GM12865 (cell line): ENCODE measurements around the gene NRXN2.
"Not testable (repeated sequence)": the region's sequence is repeated elsewhere in the genome, so short reads cannot be mapped to it uniquely, and the experiment has no call there.

Experiments
- DNase-seq: peaks from one replicate; pipeline ENCODE4 v3.0.0; 2010; ENCODE audit warnings: low read depth
- H3K4me3 ChIP-seq: 2 replicates; pipeline ENCODE4 v1.5.1; 2011; ENCODE audit warnings: mild to moderate bottlenecking, low read depth, low read length, control low read depth
- CTCF ChIP-seq: IDR thresholded peaks from 2 replicates; pipeline ENCODE4 v1.5.1; 2011; ENCODE audit warnings: low read length, control low read depth, low read depth, inconsistent platforms; ENCODE audit not compliant: insufficient read depth; ENCODE audit errors: missing control alignments

NRXN2 gene

DNA sequence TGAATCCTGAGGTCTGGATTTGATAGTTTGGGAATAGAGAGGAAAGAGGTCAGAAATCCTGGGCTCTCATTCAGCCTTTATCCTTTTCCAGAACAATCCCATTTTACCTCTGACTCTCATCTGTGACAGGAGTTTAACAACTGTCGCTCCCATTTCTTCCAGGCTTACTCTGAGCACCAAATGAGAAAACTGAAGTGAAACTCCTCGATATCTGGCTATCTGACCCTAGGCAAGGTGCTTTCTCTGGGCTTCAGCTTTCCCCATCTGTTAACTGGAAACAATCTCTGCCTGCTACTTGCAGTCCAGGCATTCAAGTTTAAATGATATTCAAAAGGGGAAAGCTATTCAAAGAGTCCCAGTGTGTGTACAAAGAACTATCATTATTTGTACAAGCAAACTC is 50.1 kb downstream of the NRXN2 start:
- no peak overlapping the region for H3K4me3 ChIP-seq
- DNase-seq, result no peak
- no peak for TF ChIP-seq CTCF

GRCh38 chr11:64670975-64671374 is 52.0 kb downstream of the NRXN2 start:
- no peak for TF ChIP-seq CTCF
- DNase-seq, result no peak
- no peak overlapping the region for H3K4me3 ChIP-seq

- no peak overlapping the region for H3K4me3 ChIP-seq
- DNase-seq, result no peak
- no peak for TF ChIP-seq CTCF
Measured at GRCh38 chr11:64667154-64667745, 55.7 kb downstream of the NRXN2 start.

DNA sequence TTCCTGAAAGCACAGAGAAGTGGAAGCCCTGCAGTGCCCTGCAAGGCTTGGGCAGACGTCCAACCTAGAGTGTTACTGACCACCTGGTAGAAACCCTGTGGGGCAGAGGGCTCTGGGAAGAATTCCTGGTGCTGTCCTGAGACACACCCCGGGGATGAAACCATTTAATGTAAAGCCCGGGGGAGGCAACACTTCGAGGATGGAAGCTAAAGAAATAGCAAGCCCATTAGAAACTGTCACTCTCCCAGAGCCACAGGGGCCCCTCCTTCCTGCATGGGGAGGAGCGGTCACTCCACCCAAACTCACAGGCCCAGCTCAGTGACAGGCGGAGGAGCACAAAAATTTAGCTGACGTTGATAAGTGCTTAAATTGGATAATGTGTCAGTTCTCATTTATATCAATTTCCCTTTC is 57.6 kb downstream of the NRXN2 start:
- no peak for TF ChIP-seq CTCF
- H3K4me3 ChIP-seq, result no peak overlapping the region
- no peak for DNase-seq

- not testable (repeated sequence) for DNase-seq, H3K4me3 ChIP-seq
Measured at GRCh38 chr11:64664236-64664870, 58.6 kb downstream of the NRXN2 start.

DNA sequence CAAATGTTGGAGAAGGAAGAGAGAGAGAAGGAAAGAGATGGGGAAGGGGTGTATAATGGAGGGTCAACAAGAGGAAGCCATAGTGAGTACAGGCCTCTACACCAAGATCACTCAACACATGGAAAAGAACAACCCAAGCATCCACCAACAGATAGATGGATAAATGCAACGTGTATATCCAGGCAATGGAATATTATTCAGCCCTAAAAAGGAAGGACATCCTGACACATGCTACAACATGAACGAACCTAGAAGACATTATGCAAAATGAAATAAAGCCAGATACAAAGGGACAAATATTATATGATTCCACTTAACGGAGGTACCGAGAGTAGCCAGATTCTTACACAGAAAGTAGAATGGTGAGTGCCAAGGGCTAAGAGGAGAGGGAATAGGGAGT is 59.3 kb downstream of the NRXN2 start:
- no peak overlapping the region for H3K4me3 ChIP-seq
- no peak for DNase-seq
- no peak for TF ChIP-seq CTCF

DNA sequence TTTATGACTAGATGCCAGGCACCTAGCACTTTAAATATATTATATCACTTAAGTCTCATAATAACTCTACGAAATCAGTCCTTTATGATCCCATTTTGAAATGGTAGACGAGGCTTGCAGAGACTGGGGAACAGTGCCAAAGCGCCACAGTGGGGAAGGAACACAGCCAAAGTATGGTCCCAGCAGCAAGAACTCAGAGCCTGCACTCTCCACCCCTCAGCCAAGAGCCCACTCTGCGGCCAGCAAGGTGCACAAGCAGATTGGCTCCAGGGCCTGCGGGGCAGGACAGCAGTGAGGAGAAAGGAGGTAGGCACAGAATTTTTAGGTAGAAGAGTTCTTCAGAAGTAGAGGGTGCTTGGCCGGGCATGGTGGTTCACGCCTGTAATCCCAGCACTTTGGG is 61.4 kb downstream of the NRXN2 start:
- H3K4me3 ChIP-seq, result no peak overlapping the region
- no peak for TF ChIP-seq CTCF
- DNase-seq, result no peak

GRCh38 chr11:64661146-64661545 is 61.9 kb downstream of the NRXN2 start:
- no peak overlapping the region for H3K4me3 ChIP-seq
- no peak for DNase-seq
- no peak for TF ChIP-seq CTCF
